Trophoblast cell (in vitro differentiated cells and primary cell): ENCODE measurements around the gene TCERG1L.

Source experiments
- DNase-seq, 2 donors: peaks; one replicate each; pipeline ENCODE4 v3.0.0-alpha.2; 2016
- H2AFZ ChIP-seq: 2 replicates; pipeline ENCODE4 v1.6.1; 2013; ENCODE audit warnings: low read length, moderate library complexity, mild to moderate bottlenecking; ENCODE audit not compliant: insufficient read depth, poor library complexity
- H2AK5ac ChIP-seq: 2 replicates; pipeline ENCODE4 v1.6.1; 2013; ENCODE audit warnings: mild to moderate bottlenecking, low read length
- H2BK120ac ChIP-seq: 2 replicates; pipeline ENCODE4 v1.6.1; 2013; ENCODE audit warnings: low read length, mild to moderate bottlenecking, moderate library complexity; ENCODE audit not compliant: insufficient read depth, poor library complexity
- H2BK12ac ChIP-seq: 2 replicates; pipeline ENCODE4 v1.6.1; 2013; ENCODE audit warnings: mild to moderate bottlenecking, low read length, moderate library complexity
- H2BK5ac ChIP-seq: 2 replicates; pipeline ENCODE4 v1.6.1; 2013; ENCODE audit warnings: low read length, low read depth, moderate library complexity, mild to moderate bottlenecking; ENCODE audit not compliant: poor library complexity
- H3K14ac ChIP-seq: 2 replicates; pipeline ENCODE4 v1.6.1; 2013; ENCODE audit warnings: mild to moderate bottlenecking, low read length
- H3K18ac ChIP-seq: 2 replicates; pipeline ENCODE4 v1.6.1; 2013; ENCODE audit warnings: mild to moderate bottlenecking, low read length
- H3K23ac ChIP-seq: 2 replicates; pipeline ENCODE4 v1.6.1; 2013; ENCODE audit warnings: low read length
- H3K27ac ChIP-seq: 2 replicates; pipeline ENCODE4 v1.5.1; 2013; ENCODE audit warnings: low read depth, mild to moderate bottlenecking, inconsistent platforms, low read length, moderate library complexity
- H3K27me3 ChIP-seq: 2 replicates; pipeline ENCODE4 v1.6.1; 2013; ENCODE audit warnings: inconsistent platforms, mild to moderate bottlenecking, low read length, moderate library complexity; ENCODE audit not compliant: insufficient read depth
- H3K36me3 ChIP-seq, 2 experiments: 1 replicate in 1 of 2; 2 replicates in 1 of 2; pipeline ENCODE4 v1.6.1; 2013; ENCODE audit warnings: low read length in 2 of 2, mild to moderate bottlenecking in 2 of 2, moderate library complexity in 1 of 2; ENCODE audit not compliant: insufficient read depth in 2 of 2, control insufficient read depth in 1 of 2
- H3K4ac ChIP-seq: 2 replicates; pipeline ENCODE4 v1.6.1; 2013; ENCODE audit warnings: low read depth, mild to moderate bottlenecking, low read length, moderate library complexity
- H3K4me1 ChIP-seq, 2 experiments: 1 replicate in 1 of 2; 2 replicates in 1 of 2; pipeline ENCODE4 v1.6.1; 2013; ENCODE audit warnings: low read length in 2 of 2, mild to moderate bottlenecking in 2 of 2, moderate library complexity in 1 of 2; ENCODE audit not compliant: insufficient read depth in 2 of 2, control insufficient read depth in 1 of 2
- H3K4me2 ChIP-seq: 2 replicates; pipeline ENCODE4 v1.6.1; 2013; ENCODE audit warnings: inconsistent platforms, mild to moderate bottlenecking, low read length, moderate library complexity
- H3K4me3 ChIP-seq: 2 replicates; pipeline ENCODE4 v1.5.1; 2013; ENCODE audit warnings: mild to moderate bottlenecking, low read depth, low read length, inconsistent platforms
- H3K79me1 ChIP-seq: one replicate; pipeline ENCODE4 v1.6.1; 2013; ENCODE audit warnings: low read length
- H3K79me2 ChIP-seq: 2 replicates; pipeline ENCODE4 v1.6.1; 2013; ENCODE audit warnings: low read length, mild to moderate bottlenecking; ENCODE audit not compliant: control insufficient read depth, insufficient read depth, poor library complexity
- H3K9ac ChIP-seq: 2 replicates; pipeline ENCODE4 v1.6.1; 2013; ENCODE audit warnings: mild to moderate bottlenecking, low read length
- H3K9me3 ChIP-seq: 2 replicates; pipeline ENCODE4 v1.6.1; 2013; ENCODE audit warnings: low read depth, mild to moderate bottlenecking, control low read depth, inconsistent platforms, low read length; ENCODE audit not compliant: insufficient read depth
- H4K12ac ChIP-seq: 2 replicates; pipeline ENCODE4 v1.6.1; 2013; ENCODE audit warnings: low read depth, mild to moderate bottlenecking, low read length, moderate library complexity
- H4K8ac ChIP-seq: 2 replicates; pipeline ENCODE4 v1.6.1; 2013; ENCODE audit warnings: low read depth, mild to moderate bottlenecking, low read length, moderate library complexity
- H4K91ac ChIP-seq: one replicate; pipeline ENCODE4 v1.6.1; 2013; ENCODE audit warnings: low read depth, mild to moderate bottlenecking, low read length, moderate library complexity
- WGBS: extraction: QIAGEN DNeasy Blood & Tissue Kit; methylation state at CpG from one replicate; pipeline ENCODE4 v1.1.7; 2013; ENCODE audit warnings: missing lambda C conversion rate; ENCODE audit not compliant: insufficient read length, insufficient coverage; ENCODE audit errors: extremely low coverage; 5-methylcytosine and 5-hydroxymethylcytosine counted together

TCERG1L gene

GRCh38 chr10:131184503-131184902 lies 127.0 kb downstream of the TCERG1L start:
- H3K4me1 ChIP-seq, result no peaks in the 10 kb centered on the region
- WGBS, result no CpG with 5 or more reads among the region's 9 CpGs
- no peak overlapping the region for H3K4me2 ChIP-seq

DNA sequence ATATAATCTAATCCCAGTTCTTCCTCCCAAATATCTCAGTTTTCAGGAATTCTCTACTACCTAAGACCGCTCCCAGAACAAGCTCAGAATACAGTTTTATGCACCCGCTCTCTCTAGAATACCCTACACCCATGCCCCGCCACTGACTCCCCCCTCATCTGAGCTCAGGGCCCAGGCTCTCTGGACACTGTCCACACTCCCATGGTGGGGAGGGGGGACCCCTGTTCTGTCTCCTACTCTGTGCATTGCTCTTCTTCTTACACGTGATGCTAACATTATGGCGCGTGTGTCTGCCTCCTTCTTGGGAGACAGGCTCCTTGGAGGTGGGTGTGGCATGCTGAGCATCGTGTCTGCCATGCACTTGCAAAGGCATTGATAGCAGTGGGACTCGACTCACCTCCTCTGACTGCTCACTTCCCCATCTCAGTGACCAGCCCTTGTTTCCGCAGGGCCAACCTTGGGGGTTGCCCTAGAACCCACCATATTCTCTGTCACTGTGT lies 127.9 kb downstream of the TCERG1L start:
- H3K27me3 ChIP-seq, result no peaks in the 10 kb centered on the region
- no peak overlapping the region for H4K8ac ChIP-seq
- no peaks in the 10 kb centered on the region for H3K4me1 ChIP-seq
- no peaks in the 10 kb centered on the region for H3K79me1 ChIP-seq
- H3K18ac ChIP-seq, result no peak overlapping the region
- H3K9ac ChIP-seq, result no peak overlapping the region
- no peak overlapping the region for H2BK12ac ChIP-seq
- no peak overlapping the region for H3K27ac ChIP-seq
- no peak for DNase-seq
- no peak overlapping the region for H2BK5ac ChIP-seq
- no peak overlapping the region for H3K4ac ChIP-seq
- H2AFZ ChIP-seq, result no peak overlapping the region
- no peak overlapping the region for H3K4me3 ChIP-seq
- peaks cover 5% of the 10 kb centered on the region for H3K9me3 ChIP-seq
- H2BK120ac ChIP-seq, result no peak overlapping the region
- no peak overlapping the region for H4K12ac ChIP-seq
- H3K4me2 ChIP-seq, result no peak overlapping the region
- H3K79me2 ChIP-seq, result no peaks in the 10 kb centered on the region
- H3K14ac ChIP-seq, result no peak overlapping the region
- H2AK5ac ChIP-seq, result no peak overlapping the region
- WGBS, result no CpG with 5 or more reads among the region's 9 CpGs
- peak overlapping the region; percentile 17 for H3K23ac ChIP-seq
- no peaks in the 10 kb centered on the region for H3K36me3 ChIP-seq
- no peak overlapping the region for H4K91ac ChIP-seq

More at GRCh38 chr10:131184503-131184902, 127.0 kb downstream of the TCERG1L start:
- H3K36me3 ChIP-seq, result no peaks in the 10 kb centered on the region
- H3K23ac ChIP-seq, result no peak overlapping the region
- H3K14ac ChIP-seq, result no peak overlapping the region
- no peak overlapping the region for H4K8ac ChIP-seq
- H2AFZ ChIP-seq, result no peak overlapping the region
- H3K4ac ChIP-seq, result no peak overlapping the region
- H2BK12ac ChIP-seq, result no peak overlapping the region
- H3K27ac ChIP-seq, result no peak overlapping the region
- H3K27me3 ChIP-seq, result no peaks in the 10 kb centered on the region
- H2AK5ac ChIP-seq, result no peak overlapping the region
- no peak for DNase-seq
- no peak overlapping the region for H2BK120ac ChIP-seq
- H3K4me3 ChIP-seq, result no peak overlapping the region
- H4K91ac ChIP-seq, result no peak overlapping the region
- H4K12ac ChIP-seq, result no peak overlapping the region
- H3K18ac ChIP-seq, result no peak overlapping the region
- H2BK5ac ChIP-seq, result no peak overlapping the region
- H3K79me1 ChIP-seq, result no peaks in the 10 kb centered on the region
- H3K79me2 ChIP-seq, result no peaks in the 10 kb centered on the region
- H3K9me3 ChIP-seq, result peaks cover 5% of the 10 kb centered on the region
- no peak overlapping the region for H3K9ac ChIP-seq

DNA sequence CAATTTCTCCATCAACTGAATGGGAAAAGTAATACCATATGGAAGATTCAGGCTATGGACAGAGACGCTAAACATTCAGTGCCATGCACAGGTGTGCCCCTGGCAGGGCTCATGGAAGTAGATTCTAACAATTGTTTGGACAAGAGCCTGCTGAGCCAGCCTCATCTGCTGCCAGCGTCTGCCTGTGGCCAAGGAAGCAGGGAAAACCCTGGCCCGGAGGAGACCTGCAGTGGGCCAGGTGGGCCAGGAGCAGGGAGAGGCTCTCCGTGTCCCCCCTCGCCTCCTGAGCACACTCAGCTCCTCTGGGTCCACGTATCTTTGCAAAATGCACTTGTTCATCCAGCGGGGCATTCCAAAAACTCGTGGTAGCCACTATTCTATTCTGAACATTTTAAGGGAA lies 130.1 kb downstream of the TCERG1L start:
- Histone ChIP-seq H3K9ac (no peak overlapping the region), H3K4ac (no peak overlapping the region), H2AFZ (no peak overlapping the region), H2AK5ac (no peak overlapping the region), H3K23ac (no peak overlapping the region), H3K9me3 (peaks cover 8% of the 10 kb centered on the region), H3K79me2 (no peaks in the 10 kb centered on the region), H3K36me3 (no peaks in the 10 kb centered on the region), H2BK5ac (no peak overlapping the region), H4K8ac (no peak overlapping the region), H4K12ac (no peak overlapping the region), H3K79me1 (no peaks in the 10 kb centered on the region), H3K14ac (no peak overlapping the region), H3K27ac (no peak overlapping the region), H3K4me3 (no peak overlapping the region), H2BK12ac (no peak overlapping the region), H4K91ac (no peak overlapping the region), H3K27me3 (no peaks in the 10 kb centered on the region), H2BK120ac (no peak overlapping the region), H3K18ac (no peak overlapping the region), H3K4me2 (no peak overlapping the region), H3K4me1 (no peaks in the 10 kb centered on the region)
- no peak for DNase-seq
- WGBS, result no CpG with 5 or more reads among the region's 8 CpGs

DNA sequence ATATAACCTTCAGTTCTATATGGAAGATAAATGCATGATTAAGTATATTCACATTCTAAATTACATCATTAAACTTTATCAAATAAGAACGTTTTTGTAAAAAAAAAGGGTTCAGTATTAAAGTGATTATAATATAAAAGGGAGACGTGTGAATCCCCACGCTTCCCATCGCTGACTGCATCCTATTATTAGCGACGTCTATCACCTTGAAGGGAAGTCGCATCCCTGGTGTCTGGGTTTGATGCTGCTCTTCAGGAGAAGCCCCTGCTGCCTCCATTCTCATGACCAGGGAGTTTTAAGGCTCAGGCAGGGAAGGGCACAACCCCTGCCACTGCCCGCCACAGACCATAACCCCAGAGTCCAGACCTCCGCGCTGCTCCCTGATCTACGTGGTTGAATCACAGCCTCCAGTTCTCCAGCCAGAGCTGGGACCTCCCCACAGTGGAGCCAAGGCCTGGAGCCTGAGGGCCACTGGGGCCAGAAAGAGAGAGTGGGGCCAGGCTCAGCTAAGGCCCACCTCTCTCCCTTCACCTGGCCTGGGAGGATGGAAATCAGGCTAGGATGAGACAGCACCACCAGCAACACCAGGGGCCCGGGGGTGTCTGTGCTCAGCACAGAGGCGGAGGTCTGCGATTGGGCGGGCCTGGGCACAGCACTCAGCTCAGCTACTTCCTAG lies 130.6 kb downstream of the TCERG1L start:
- Histone ChIP-seq H4K12ac (no peak overlapping the region), H3K9ac (no peak overlapping the region), H3K36me3 (no peaks in the 10 kb centered on the region), H2AFZ (no peak overlapping the region), H2BK12ac (no peak overlapping the region), H3K27me3 (no peaks in the 10 kb centered on the region), H3K18ac (no peak overlapping the region), H4K91ac (no peak overlapping the region), H4K8ac (no peak overlapping the region), H2BK120ac (no peak overlapping the region), H3K79me2 (no peaks in the 10 kb centered on the region), H3K14ac (no peak overlapping the region), H3K9me3 (peaks cover 12% of the 10 kb centered on the region), H3K4me3 (no peak overlapping the region), H3K23ac (no peak overlapping the region), H3K4me1 (no peaks in the 10 kb centered on the region), H3K4me2 (no peak overlapping the region), H3K4ac (no peak overlapping the region), H3K79me1 (no peaks in the 10 kb centered on the region), H2BK5ac (no peak overlapping the region), H3K27ac (no peak overlapping the region), H2AK5ac (no peak overlapping the region)
- no CpG with 5 or more reads among the region's 15 CpGs for WGBS
- DNase-seq, result no peak
